GM19035 (cell line): Measurements from ENCODE around the gene SLC19A2.
A peak's percentile ranks its signal among the peaks of the same experiment; 100 is the strongest.
"Not testable (repeated sequence)": the region's sequence is repeated elsewhere in the genome, so short reads cannot be mapped to it uniquely, and the experiment has no call there.

ENCODE experiments used
- ATAC-seq: cut with Tn5 transposase; IDR thresholded peaks from one replicate; pipeline ENCODE4 v1.9.1; 2021; ENCODE audit not compliant: unreplicated experiment

The SLC19A2 gene

DNA sequence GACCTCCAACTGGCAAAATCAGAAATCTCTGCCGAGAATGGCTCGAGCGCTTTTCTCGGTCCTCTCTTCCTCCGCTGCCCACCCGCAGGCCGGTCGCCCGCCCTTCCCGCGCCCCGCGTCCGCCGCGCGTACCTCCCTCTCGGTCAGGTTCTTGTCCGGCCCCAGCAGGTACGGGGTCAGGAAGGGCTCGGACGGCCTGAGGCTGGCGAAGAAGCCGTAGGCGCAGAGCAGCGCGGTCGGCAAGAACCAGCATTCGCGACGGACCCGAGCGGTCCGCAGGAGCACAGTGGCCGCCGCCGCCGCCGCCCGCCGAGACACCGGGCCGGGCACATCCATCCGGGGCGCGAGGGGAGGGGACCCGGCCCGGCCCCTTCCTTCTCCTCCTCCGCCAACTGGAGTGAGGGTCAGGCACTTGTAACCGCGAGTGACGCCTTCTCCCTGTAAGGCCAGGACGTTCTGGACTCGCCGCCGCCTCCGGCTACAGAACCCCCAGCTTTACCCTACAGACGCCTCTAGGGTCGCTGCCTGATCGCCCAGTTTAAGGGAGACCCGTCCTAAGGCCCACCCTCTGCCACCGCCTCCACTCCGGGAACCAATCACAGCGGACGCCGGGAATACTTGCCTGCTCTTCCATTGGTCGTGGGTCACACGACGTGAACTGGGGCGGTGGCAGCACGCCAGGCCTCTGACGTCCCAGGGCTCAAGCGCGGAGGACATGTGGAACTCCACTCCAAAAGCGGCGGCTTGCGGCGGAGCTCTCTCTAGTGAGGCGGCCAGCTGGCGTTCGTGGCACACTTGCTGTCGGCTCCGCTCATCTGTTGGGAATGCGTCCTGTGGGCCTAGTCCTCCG lies at the start of gene SLC19A2:
TSS of gene SLC19A2 (minus strand) at position 514 of the 850 bp plus-strand sequence. CDS start at position 336, 178 bp downstream.
- ATAC-seq, result peak; percentile 98

- no peak for ATAC-seq
Measured at GRCh38 chr1:169534653-169535052, 48.9 kb upstream of the SLC19A2 start.

- ATAC-seq, result not testable (repeated sequence)
Measured at GRCh38 chr1:169533528-169534190, 47.9 kb upstream of the SLC19A2 start.

DNA sequence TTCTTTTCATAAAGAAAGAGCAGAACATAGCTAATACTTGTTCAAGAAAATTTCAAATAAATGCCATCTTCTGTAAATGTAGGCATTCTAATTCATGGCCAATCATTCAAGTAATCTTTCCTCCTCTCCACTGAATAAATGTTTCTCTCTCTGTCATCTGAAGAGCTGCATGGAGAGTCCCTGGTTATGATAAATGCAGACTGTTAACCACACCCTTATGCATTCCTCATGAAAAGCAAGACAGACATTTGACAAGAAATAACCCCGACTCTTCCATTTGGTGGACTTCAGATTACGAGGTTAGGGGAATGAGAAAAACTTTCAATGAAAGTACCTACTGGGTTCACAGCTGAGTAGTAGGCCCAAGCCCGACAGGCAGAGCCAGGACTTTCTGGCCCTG lies 44.7 kb upstream of the SLC19A2 start:
- no peak for ATAC-seq

DNA sequence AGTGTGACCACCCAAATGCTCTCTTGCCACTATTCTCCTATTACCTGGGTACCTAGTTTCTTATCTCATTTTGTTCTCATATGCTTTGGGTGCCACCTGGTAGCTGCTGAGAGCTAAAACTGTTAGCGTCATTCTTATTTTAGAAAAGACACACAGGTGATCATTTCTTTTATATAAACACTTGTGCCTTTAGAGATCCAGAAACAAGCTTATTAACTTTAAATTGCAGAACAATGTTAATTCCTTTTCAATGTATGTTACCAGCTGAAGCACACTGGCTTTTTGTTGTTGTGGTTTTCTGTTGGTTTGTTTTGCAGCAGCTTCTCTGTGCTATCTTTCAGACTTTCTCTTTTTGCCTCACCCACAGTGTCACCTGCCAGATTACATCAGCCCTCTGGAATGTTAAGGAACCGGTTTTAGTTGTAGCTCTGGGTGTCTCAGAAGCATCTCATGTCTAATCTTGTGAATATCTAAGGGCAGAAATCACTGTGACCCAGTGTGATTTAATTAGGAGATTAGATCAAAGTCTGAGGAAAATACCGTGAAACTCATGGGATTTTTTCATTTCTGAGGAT lies 43.4 kb upstream of the SLC19A2 start:
- ATAC-seq, result no peak

DNA sequence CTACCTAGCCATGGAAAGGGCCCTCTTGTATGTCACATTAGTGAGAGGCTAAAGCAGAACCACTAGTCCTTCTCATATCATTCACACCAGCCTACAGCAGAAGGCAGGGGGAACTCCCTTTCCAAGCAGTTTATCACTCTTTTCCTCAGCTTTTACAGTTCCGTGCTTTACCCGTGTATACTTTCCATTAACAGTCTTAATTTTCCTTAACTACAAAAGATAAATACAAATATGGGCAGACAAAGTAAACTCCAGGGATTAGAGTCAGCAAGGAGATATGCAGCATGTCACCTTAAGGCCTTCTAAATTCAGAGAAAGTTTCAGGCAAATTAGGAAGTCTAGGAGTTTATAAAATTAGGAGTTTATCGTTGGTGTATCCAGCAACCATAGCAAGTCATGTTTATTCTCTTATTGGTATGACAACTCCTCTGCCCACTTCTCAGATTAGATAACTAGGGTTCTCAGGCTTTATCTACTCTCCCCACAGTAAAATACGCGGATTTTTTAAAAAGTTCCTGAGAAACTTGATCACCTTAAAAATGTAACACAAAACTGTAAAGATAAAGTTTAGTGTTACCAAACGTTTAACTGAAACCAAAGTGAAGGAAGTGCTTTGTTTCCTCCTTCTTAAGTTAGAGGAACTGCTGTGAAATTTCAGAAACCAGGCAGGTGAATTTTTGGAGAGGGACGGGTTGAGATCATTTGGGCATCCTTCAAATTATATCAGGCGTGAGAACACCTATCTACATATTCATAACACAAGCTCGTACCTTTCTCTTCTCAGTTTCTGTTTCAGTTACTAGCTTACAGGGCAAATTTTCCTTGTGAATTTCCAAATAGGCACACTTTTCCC lies 42.7 kb upstream of the SLC19A2 start:
- no peak for ATAC-seq

- ATAC-seq, result no peak
Measured at GRCh38 chr1:169527451-169528214, 41.9 kb upstream of the SLC19A2 start.

GRCh38 chr1:169527001-169527400 lies 41.3 kb upstream of the SLC19A2 start:
- no peak for ATAC-seq

DNA sequence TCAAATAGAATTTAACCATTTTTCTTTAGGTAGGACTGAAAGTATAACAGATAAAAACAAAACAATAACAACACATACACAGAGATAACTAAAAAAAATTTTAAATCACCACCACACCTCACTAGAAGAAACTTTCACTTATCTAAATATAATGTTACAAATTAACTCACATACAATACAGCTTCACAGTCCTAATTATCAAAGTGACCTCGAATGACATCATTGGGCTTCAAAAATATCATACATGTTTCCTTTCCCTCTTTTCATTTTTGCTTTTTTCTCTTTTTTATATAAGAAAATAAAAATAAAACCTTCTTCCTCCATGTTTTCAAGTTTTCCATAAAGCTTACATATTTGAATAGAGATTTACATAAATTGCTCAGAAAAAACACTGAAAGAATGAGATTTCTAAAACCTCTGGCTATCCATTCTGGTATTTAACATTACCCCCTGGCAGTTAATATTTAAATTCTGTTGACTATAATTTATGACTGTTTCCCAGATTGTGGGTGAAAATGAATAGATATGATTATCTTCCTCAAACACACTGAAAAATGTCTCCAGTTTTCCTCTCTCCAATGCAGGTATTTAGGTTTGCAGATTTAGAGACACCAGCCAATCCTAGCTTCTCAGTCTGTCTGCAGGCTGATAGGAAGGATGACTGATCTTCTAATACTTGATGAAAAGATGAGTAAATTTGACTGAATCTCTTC lies 40.5 kb upstream of the SLC19A2 start:
- ATAC-seq, result no peak

- ATAC-seq, result no peak
Measured at GRCh38 chr1:169525391-169525790, 39.6 kb upstream of the SLC19A2 start.

DNA sequence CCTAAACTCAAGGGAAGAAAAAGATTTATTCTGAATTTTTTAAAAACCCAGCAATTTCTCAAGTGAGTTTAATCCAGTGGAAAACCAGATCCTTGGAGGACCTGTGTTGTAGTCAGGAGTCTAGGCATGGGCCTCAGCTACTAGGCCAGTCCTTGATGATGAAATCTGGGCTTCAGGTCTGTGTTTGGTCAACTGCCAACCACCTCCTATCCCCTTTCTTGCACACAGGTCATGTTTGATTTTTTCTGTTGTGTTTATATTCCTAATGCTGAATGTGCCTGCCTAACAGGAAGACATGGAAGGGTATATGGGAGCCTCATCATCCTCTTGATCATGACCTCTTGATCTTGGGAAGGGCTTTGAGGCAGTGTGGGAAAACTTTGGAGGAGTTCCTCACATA lies 38.2 kb upstream of the SLC19A2 start:
- ATAC-seq, result no peak

DNA sequence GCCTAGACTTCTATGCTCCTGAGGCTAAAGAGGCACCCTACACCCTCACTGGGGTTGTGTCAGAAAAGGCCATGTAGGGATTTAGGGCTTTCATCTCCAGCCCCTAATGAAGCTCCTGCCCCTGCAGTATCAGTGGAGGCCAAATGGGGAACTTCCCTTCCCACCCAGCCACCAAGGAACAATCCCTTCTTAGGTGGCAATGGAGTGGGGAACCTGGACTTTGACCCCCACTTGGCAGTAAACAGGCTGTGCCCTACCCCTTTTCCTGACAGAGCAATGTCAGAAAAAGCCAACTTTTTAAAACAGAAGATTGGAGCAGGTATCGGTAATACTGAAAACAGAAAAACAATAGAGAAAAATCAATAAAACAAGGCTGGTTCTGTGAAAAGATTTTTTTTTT lies 35.5 kb upstream of the SLC19A2 start:
- no peak for ATAC-seq

- no peak for ATAC-seq
Measured at GRCh38 chr1:169517558-169518186, 31.9 kb upstream of the SLC19A2 start.

DNA sequence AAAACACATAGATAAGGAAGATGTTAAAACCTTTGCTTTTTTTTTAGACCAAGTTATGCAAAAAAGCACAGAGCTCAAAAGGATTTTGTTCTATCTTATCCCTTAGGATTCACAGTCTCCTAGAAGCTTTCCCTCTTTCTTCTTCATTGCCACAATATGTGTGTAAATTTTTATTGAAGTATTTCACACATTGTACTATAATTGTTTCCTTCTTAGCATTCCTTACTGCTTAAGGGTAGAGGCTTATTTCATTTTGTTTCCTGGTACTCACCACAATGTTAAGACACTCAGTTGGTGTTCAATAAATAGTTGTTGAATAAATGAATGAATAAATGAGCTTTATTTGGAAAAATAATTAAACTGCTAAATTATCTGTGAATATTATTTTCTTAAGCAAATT lies 29.9 kb upstream of the SLC19A2 start:
- ATAC-seq, result no peak

DNA sequence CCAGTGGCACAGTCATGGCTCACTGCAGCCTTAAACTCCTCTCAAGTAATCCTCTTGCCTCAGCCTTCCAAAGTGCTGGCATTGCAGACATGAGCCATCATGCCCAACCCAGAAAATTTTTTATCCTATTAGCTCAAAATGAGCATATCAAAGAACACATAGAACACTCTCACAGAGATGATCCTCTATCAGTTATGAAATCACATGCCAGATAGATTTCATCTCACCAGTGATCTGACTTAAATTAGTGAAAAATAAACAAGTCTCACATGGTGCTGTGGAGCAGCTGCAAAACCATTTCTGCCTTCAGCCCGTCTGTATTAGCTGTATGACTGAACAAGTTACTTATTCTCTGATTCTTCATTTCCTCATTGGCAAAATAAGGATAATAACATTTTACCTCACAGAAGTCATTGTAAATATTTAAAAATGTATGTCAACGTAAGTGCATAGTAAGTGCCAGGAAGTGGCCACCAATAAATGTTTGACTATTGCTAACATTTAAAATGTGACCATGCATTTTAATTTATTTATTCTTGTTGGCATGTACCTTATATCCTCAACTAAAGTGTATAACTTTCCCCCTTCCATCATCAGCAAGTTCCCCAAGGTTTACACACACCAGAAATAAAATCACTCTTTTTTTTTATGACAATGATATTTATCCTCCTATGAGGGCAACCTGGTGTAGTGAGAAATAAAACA lies 29.0 kb upstream of the SLC19A2 start:
- no peak for ATAC-seq

- ATAC-seq, result no peak
Measured at GRCh38 chr1:169513208-169513607, 27.5 kb upstream of the SLC19A2 start.

DNA sequence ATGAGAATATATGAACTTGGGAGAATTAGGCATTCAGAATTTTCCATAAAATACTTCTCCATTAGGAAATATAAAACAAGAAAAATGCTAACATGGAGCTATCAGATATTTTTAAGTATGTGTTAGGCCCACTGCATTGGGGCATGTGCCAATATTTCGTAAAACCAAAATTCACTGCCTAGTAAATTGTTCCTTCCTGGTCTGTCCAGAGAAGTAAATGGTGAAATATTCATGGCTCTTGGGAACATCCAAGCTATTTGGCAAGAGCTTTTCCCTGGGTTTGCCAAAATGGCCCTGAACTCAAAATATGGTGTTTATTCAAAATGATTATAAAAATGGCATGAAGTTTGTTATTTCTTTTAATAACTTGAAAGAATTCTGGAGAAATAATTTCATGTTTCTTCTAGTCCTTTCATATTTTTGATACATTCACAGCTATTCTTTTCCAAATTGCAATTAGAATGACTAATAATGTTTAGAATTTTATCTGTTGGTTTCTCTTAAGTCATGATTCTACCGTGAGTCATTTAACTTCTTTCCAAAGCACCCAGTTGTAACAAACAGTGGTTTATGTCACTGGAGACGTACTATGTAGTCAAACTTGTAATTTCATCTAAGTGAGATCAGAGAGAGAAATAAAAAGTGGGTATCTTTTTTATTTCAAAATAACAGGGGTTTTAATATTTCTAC lies 25.7 kb upstream of the SLC19A2 start:
- no peak for ATAC-seq

DNA sequence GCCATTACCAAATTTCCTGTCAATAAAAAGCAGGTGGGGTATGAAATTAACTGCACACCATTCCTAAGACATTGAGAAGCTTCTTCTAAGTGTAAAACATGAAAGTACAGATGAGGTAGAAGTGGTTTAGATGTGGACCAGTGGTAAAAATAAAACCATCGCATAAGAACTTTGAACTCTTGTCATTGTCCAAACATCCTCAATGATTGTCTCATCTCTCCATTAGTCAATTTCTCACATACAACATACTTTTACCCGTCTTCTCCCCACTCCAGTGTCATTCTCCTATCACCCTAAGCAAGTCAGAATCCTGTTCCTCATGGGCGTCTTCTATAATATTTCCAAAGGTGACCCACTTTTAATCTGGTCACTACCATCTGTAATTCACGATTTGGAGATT lies 24.3 kb upstream of the SLC19A2 start:
- ATAC-seq, result no peak
